Naive thymus-derived CD4-positive, alpha-beta T cell (primary cell): ENCODE measurements around the gene CD300LF. TPM values are rescaled to one million over a fixed set of nuclear protein-coding genes. Genes with fewer than 3 reads are reported as not detected.

ENCODE experiments used
- ATAC-seq: fragments of 150-1000 bp; cut with Tn5 transposase; 2 replicates; pipeline ENCODE4 v1.10.0; 2021; ENCODE audit warnings: mild to moderate bottlenecking, moderate library complexity
- CTCF ChIA-PET: fragments of 350-600 bp; sonication (Branson Sonifier 250); formaldehyde crosslinking; loops from one replicate; lab custom pipeline; 2021; ENCODE audit warnings: antibody characterized with exemption; lab: Charles Lee
- POLR2A ChIA-PET: fragments of 350-600 bp; sonication (Branson Sonifier 250); formaldehyde crosslinking; loops from one replicate; lab custom pipeline; 2021; ENCODE audit warnings: antibody characterized with exemption, inconsistent platforms; lab: Charles Lee
- DNase-seq, 9 donors: peaks; one replicate each; pipeline versions ENCODE4 v3.0.0 to v3.0.0-alpha.2; 2020 to 2022; ENCODE audit warnings: mixed read lengths in 1 of 9
- H3K27ac ChIP-seq: one replicate; pipeline ENCODE4 v1.7.0; 2013; ENCODE audit warnings: mild to moderate bottlenecking, low read depth, low read length, moderate library complexity
- H3K27me3 ChIP-seq, 2 donors: one replicate each; pipeline ENCODE4 v1.7.0; 2013; ENCODE audit warnings: low read length in 2 of 2, mild to moderate bottlenecking in 2 of 2, moderate library complexity in 2 of 2; ENCODE audit not compliant: control insufficient read depth in 2 of 2, insufficient read depth in 2 of 2
- H3K36me3 ChIP-seq, 3 experiments: 1 replicate in 2 of 3; 2 replicates in 1 of 3; pipeline ENCODE4 v1.7.0; 2013; ENCODE audit warnings: low read length in 3 of 3, mild to moderate bottlenecking in 3 of 3, moderate library complexity in 1 of 3; ENCODE audit not compliant: insufficient read depth in 3 of 3, control insufficient read depth in 2 of 3
- H3K4me1 ChIP-seq, 2 donors: one replicate each; pipeline ENCODE4 v1.7.0; 2013; ENCODE audit warnings: low read length in 2 of 2, mild to moderate bottlenecking in 2 of 2, moderate library complexity in 1 of 2; ENCODE audit not compliant: control insufficient read depth in 2 of 2, insufficient read depth in 2 of 2
- H3K4me3 ChIP-seq: 2 replicates; pipeline ENCODE4 v1.7.0; 2013; ENCODE audit warnings: mild to moderate bottlenecking, low read length
- H3K9me3 ChIP-seq, 3 experiments: 1 replicate in 2 of 3; 2 replicates in 1 of 3; pipeline ENCODE4 v1.7.0; 2013; ENCODE audit warnings: low read length in 3 of 3; ENCODE audit not compliant: control insufficient read depth in 2 of 3
- H3K27ac Mint-ChIP-seq, 9 donors: one replicate each; pipeline ENCODE4 v1.8.0; 2020 to 2022; ENCODE audit warnings: mixed read lengths in 9 of 9, mild to moderate bottlenecking in 8 of 9, moderate library complexity in 5 of 9, inconsistent platforms in 2 of 9
- H3K27me3 Mint-ChIP-seq, 5 donors: one replicate each; pipeline ENCODE4 v1.8.0; 2021 to 2022; ENCODE audit warnings: mixed read lengths in 5 of 5, mild to moderate bottlenecking in 1 of 5
- H3K36me3 Mint-ChIP-seq, 5 donors: one replicate each; pipeline ENCODE4 v1.8.0; 2020 to 2022; ENCODE audit warnings: mixed read lengths in 5 of 5, mild to moderate bottlenecking in 3 of 5, inconsistent platforms in 1 of 5
- H3K4me1 Mint-ChIP-seq, 7 donors: one replicate each; pipeline ENCODE4 v1.8.0; 2020 to 2022; ENCODE audit warnings: mixed read lengths in 7 of 7, mild to moderate bottlenecking in 3 of 7, inconsistent platforms in 1 of 7
- H3K4me3 Mint-ChIP-seq, 10 donors: one replicate each; pipeline ENCODE4 v1.8.0; 2020 to 2022; ENCODE audit warnings: mild to moderate bottlenecking in 10 of 10, mixed read lengths in 10 of 10, moderate library complexity in 6 of 10, inconsistent platforms in 2 of 10
- H3K9me3 Mint-ChIP-seq, 11 donors: one replicate each; pipeline ENCODE4 v1.8.0; 2020 to 2022; ENCODE audit warnings: mixed read lengths in 11 of 11, mild to moderate bottlenecking in 4 of 11, inconsistent platforms in 1 of 11, moderate library complexity in 1 of 11
- intact Hi-C, 2 donors: fragments of 100-400 bp; cut with micrococcal nuclease; formaldehyde crosslinking; loops; one replicate each; pipeline ENCODE4 v1.15.1; 2023
- polyA plus RNA-seq, 2 donors: library from polyadenylated mRNA; unstranded; fragments of 300-500 nt; fragmentation: Illumina TruSeq; gene quantifications; one replicate each; pipeline ENCODE4 v1.2.3, GENCODE V29; 2021
- total RNA-seq, 6 experiments: library from RNA in 5 of 6; stranded (reverse) in 5 of 6; gene quantifications; 1 replicate in 5 of 6; 2 replicates in 1 of 6; pipeline ENCODE4 v1.2.3 and lab custom pipeline; 2021 to 2026

The CD300LF gene
- total and polyA plus RNA-seq, 7 experiments from 2014 or later: 0.46 to 41.0 (median 2.7) TPM; not detected in 3

DNA sequence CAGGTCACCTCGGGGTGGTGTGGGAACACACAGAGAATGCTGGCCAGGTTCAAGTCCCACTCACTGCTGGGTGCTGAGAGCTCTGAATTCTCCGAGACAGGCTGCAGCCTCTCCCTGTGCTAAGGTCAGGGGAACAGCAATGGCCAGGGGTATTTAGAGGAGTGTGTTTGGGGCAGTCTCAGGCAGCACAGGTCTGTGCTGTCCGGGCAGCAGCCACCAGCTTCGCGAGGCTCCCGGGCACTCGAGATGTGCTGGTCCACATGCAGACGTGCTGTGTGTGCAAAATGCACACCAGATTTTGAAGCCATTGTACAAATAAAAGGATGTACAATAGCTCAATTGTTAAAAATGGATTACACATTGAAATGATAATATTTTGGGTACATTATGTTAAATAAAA lies 42.8 kb upstream of the CD300LF start:
- no peaks in the 10 kb centered on the region for H3K27me3 Mint-ChIP-seq
- peaks cover 74 to 94% (median 89%) of the 10 kb centered on the region in 7 donors for H3K4me1 Mint-ChIP-seq
- H3K27ac Mint-ChIP-seq: peak overlapping the region; percentile 13 to 97 (median 71)
- H3K4me1 ChIP-seq: peaks cover 83 to 92% of the 10 kb centered on the region in 2 donors
- peak overlapping the region; percentile 11 for H3K4me3 ChIP-seq
- no peaks in the 10 kb centered on the region for H3K9me3 ChIP-seq
- H3K4me3 Mint-ChIP-seq: peak overlapping the region in 9 of 10 donors; percentile 20 to 100 (median 42)
- H3K9me3 Mint-ChIP-seq: no peaks in the 10 kb centered on the region
- DNase-seq (no peak), ATAC-seq (no peak)
- H3K36me3 Mint-ChIP-seq: peaks cover 4 to 27% (median 12%) of the 10 kb centered on the region in 5 donors
- CTCF ChIA-PET: interaction anchor here (0.7 to 14.1 kb wide), 4 partner anchors 10 to 98 kb away, joined by 3 to 165 read pairs (median 30); partner anchors contain the start of gene NAT9
- H3K27ac ChIP-seq: peak overlapping the region; percentile 4
- intact Hi-C loops: loop anchor here in 1 of 2 donors (5.0 to 10.0 kb wide), 2 partner anchors 98 to 551 kb away; partner anchors contain the start of gene RPL38
- H3K36me3 ChIP-seq: peaks cover 0 to 17% (median 3%) of the 10 kb centered on the region in 3 experiments
- POLR2A ChIA-PET: interaction anchor here (0.6 to 20.3 kb wide), 5 partner anchors 9 to 1141 kb away, joined by 3 to 372 read pairs (median 3); partner anchors contain the start of gene NAT9
- H3K27me3 ChIP-seq: no peaks in the 10 kb centered on the region

DNA sequence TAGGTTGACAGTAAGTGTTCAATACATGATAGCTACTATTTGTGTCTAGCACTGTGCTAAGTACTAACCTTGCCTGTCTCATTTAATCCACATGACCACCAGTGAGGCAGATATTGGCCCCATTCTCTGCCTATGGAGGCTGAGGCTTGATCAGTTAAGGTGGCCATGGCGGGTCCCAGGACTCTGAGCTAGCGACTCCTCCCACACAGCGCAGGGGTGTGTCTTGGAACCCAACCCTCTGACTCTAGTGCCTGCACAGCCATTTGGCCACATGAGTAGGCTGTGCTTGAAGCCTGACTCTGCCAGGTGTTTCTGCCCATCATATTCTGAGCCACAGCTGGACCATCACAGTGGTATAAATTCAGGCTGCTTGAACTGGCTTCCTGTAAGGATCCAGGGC lies 42.1 kb upstream of the CD300LF start:
- H3K9me3 ChIP-seq: no peaks in the 10 kb centered on the region
- ChIA-PET POLR2A (interaction anchor here (0.6 to 20.3 kb wide), 3 partner anchors 9 to 76 kb away, joined by 3 to 372 read pairs (median 3); partner anchors contain the start of gene NAT9), CTCF (interaction anchor here (1.2 to 14.1 kb wide), 3 partner anchors 9 to 98 kb away, joined by 4 to 165 read pairs (median 56); partner anchors contain the start of gene NAT9)
- peak overlapping the region; percentile 29 to 97 (median 71) for H3K27ac Mint-ChIP-seq
- H3K9me3 Mint-ChIP-seq: no peaks in the 10 kb centered on the region
- peak overlapping the region; percentile 4 for H3K27ac ChIP-seq
- H3K36me3 Mint-ChIP-seq: peaks cover 4 to 34% (median 16%) of the 10 kb centered on the region in 5 donors
- peaks cover 0 to 19% (median 3%) of the 10 kb centered on the region in 3 experiments for H3K36me3 ChIP-seq
- no peaks in the 10 kb centered on the region for H3K27me3 Mint-ChIP-seq
- intact Hi-C loops: loop anchor here in 1 of 2 donors (5.0 to 10.0 kb wide), 2 partner anchors 98 to 550 kb away; partner anchors contain the start of gene RPL38
- H3K4me1 Mint-ChIP-seq: peaks cover 76 to 92% (median 82%) of the 10 kb centered on the region in 7 donors
- peaks cover 76 to 85% of the 10 kb centered on the region in 2 donors for H3K4me1 ChIP-seq
- DNase-seq (no peak), ATAC-seq (no peak)
- no peaks in the 10 kb centered on the region for H3K27me3 ChIP-seq
- H3K4me3 Mint-ChIP-seq: peak overlapping the region; percentile 23 to 100 (median 41)
- no peak overlapping the region for H3K4me3 ChIP-seq

DNA sequence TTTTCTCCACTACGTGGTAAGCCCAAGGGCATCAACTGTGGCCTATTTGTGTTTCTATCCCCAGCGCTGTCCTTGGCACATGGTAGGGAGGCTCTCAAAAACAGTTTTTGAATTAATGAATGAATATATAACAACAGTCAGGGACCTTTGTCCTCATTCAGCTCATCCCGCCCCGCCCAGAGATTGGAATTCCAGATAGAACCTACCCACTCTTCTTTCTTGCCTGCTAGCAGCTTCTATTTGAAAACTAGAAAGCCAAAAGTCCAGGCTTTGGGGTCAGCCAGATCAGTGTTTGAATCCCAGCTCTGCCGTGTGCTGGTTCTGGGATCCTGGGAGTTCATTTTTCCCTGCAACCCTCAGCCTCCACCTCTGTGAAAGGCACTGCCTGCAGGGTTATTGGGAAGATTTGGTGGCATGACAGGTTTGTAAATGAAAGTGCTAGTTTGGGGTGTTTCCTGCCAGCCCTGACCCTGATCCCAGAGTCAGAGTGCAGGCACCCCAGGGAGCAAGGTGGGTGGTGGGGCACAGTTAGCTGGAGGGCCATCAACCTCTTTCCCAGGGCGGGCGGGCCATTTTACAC lies 40.2 kb upstream of the CD300LF start:
- H3K4me1 ChIP-seq: peaks cover 58 to 66% of the 10 kb centered on the region in 2 donors
- peak overlapping the region; percentile 81 to 100 (median 98) for H3K4me3 Mint-ChIP-seq
- intact Hi-C loops: loop anchor here in 1 of 2 donors (10.0 kb wide), 1 partner anchor 548 kb away; the partner anchor contains the start of gene RPL38
- no peaks in the 10 kb centered on the region for H3K27me3 ChIP-seq
- H3K36me3 ChIP-seq: peaks cover 0 to 33% (median 3%) of the 10 kb centered on the region in 3 experiments
- ChIA-PET CTCF (interaction anchor here (0.9 to 14.1 kb wide), 5 partner anchors 11 to 113 kb away, joined by 3 to 165 read pairs (median 7); partner anchors contain the start of gene NAT9), POLR2A (interaction anchor here (1.4 to 20.3 kb wide), 4 partner anchors 8 to 22 kb away, joined by 4 to 372 read pairs (median 17); partner anchors contain the start of gene NAT9)
- DNase-seq (no peak), ATAC-seq (no peak)
- H3K36me3 Mint-ChIP-seq: peaks cover 4 to 39% (median 16%) of the 10 kb centered on the region in 5 donors
- peak overlapping the region; percentile 90 for H3K27ac ChIP-seq
- H3K27ac Mint-ChIP-seq: peak overlapping the region; percentile 78 to 98 (median 89)
- peaks cover 0 to under 1% (median 0%) of the 10 kb centered on the region in 11 donors for H3K9me3 Mint-ChIP-seq
- no peaks in the 10 kb centered on the region for H3K9me3 ChIP-seq
- H3K4me1 Mint-ChIP-seq: peaks cover 62 to 72% (median 65%) of the 10 kb centered on the region in 7 donors
- H3K27me3 Mint-ChIP-seq: no peaks in the 10 kb centered on the region
- peak overlapping the region; percentile 5 for H3K4me3 ChIP-seq

DNA sequence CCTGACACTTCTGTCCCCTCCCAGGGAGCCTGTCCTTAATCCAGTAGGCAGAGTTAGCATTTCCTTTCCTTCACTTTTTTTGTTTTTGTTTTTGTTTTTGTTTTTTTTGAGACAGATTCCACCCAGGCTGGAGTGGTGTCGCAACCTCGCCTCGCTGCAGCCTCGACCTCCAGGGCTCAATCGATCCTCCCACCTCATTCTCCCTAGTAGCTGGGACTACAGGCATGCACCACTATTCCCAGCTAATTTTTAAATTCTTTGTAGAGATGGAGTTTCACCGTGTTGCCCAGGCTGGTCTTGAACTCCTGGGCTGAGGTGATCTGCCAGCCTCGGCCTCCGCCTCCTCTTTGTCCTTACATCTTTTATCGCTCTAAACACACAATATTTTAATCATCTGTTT lies 39.7 kb upstream of the CD300LF start:
- H3K36me3 ChIP-seq: peaks cover 0 to 33% (median 3%) of the 10 kb centered on the region in 3 experiments
- CTCF ChIA-PET: interaction anchor here (0.7 to 14.1 kb wide), 5 partner anchors 10 to 95 kb away, joined by 3 to 165 read pairs (median 7); partner anchors contain the start of gene NAT9
- peak overlapping the region; percentile 90 for H3K27ac ChIP-seq
- H3K4me3 ChIP-seq: peak overlapping the region; percentile 95
- intact Hi-C loops: loop anchor here in 1 of 2 donors (10.0 kb wide), 1 partner anchor 548 kb away; the partner anchor contains the start of gene RPL38
- Mint-ChIP-seq H3K4me1 (peaks cover 59 to 72% (median 63%) of the 10 kb centered on the region in 7 donors), H3K36me3 (peaks cover 4 to 39% (median 16%) of the 10 kb centered on the region in 5 donors), H3K9me3 (peaks cover 0 to 2% (median 0%) of the 10 kb centered on the region in 11 donors), H3K27ac (peak overlapping the region; percentile 78 to 98 (median 89)), H3K27me3 (no peaks in the 10 kb centered on the region), H3K4me3 (peak overlapping the region; percentile 81 to 100 (median 98))
- DNase-seq: no peak
- H3K4me1 ChIP-seq: peaks cover 58 to 65% of the 10 kb centered on the region in 2 donors
- H3K9me3 ChIP-seq: no peaks in the 10 kb centered on the region
- H3K27me3 ChIP-seq: no peaks in the 10 kb centered on the region
- no peak for ATAC-seq
- POLR2A ChIA-PET: interaction anchor here (0.6 to 20.3 kb wide), 5 partner anchors 10 to 63 kb away, joined by 4 to 372 read pairs (median 27); partner anchors contain the start of genes NAT9 and RAB37

DNA sequence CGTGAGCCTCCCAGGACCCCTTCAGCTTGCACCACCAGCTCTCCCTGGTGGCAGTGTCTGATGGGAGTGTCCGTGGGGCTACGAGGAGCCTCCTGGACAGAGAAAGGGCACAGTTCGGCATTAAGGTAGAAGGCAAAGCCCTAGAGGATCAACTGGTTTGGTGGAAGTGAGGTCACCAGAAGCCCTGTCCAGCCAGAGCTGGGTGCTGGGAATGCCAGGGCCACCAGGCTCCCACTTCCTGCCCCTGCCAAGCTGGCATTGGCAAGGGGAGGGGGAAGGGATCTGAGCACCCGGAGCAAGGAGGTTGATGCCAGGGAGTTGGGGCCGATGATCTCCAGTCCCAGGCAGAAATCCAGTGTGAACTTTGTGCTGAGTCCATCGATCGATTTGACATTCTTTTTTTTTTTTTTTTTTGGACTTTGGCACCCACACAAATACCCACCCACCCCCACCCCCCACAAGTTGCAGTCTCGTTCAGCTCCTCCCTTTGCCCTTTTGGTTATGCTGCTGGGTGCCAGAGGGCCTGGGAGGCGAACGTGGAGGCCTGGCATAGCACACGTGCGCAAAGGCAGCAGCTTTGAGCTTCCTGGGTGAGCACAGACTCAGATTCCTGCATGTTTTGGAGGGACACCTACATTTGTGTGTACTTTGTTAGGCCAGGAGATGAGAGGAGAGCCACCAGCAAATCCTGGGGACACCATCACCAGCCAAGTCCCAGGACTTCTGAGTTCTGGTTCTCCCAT lies 37.8 kb upstream of the CD300LF start:
- H3K27me3 ChIP-seq: no peaks in the 10 kb centered on the region
- no peaks in the 10 kb centered on the region for H3K9me3 ChIP-seq
- peak overlapping the region; percentile 90 for H3K27ac ChIP-seq
- no peaks in the 10 kb centered on the region for H3K27me3 Mint-ChIP-seq
- H3K4me3 ChIP-seq: peak overlapping the region; percentile 95
- H3K9me3 Mint-ChIP-seq: peaks cover 0 to 2% (median 0%) of the 10 kb centered on the region in 11 donors
- ChIA-PET CTCF (interaction anchor here (1.0 to 14.1 kb wide), 6 partner anchors 8 to 112 kb away, joined by 3 to 165 read pairs (median 10); partner anchors contain the start of gene NAT9), POLR2A (interaction anchor here (0.9 to 20.3 kb wide), 8 partner anchors 8 to 262 kb away, joined by 3 to 372 read pairs (median 16); partner anchors contain the start of genes MRPL58, NAT9 and RAB37)
- peaks cover 0 to 33% (median 3%) of the 10 kb centered on the region in 3 experiments for H3K36me3 ChIP-seq
- peak overlapping the region; percentile 80 to 98 (median 93) for H3K27ac Mint-ChIP-seq
- intact Hi-C loops: loop anchor here (1.0 to 10.0 kb wide), 2 partner anchors 9 to 546 kb away; partner anchors contain the start of gene RPL38 (in 1 of the 2)
- H3K36me3 Mint-ChIP-seq: peaks cover 4 to 43% (median 16%) of the 10 kb centered on the region in 5 donors
- ATAC-seq (no peak), DNase-seq (no peak)
- peaks cover 54 to 73% (median 64%) of the 10 kb centered on the region in 7 donors for H3K4me1 Mint-ChIP-seq
- H3K4me3 Mint-ChIP-seq: peak overlapping the region; percentile 96 to 100 (median 98)
- peaks cover 52 to 60% of the 10 kb centered on the region in 2 donors for H3K4me1 ChIP-seq
